Brain pericyte (primary cell): ENCODE results near the gene KIF26A.
"Not testable (repeated sequence)": the region's sequence is repeated elsewhere in the genome, so short reads cannot be mapped to it uniquely, and the experiment has no call there.

Experiments used
- DNase-seq: peaks from one replicate; pipeline ENCODE4 v3.0.0-alpha.2; 2012; ENCODE audit warnings: low read depth, low spot score

Gene KIF26A

GRCh38 chr14:104208331-104208730, 69.9 kb downstream of the KIF26A start:
- DNase-seq: not testable (repeated sequence)

- DNase-seq: not testable (repeated sequence)
Measured at GRCh38 chr14:104209071-104209470, 70.7 kb downstream of the KIF26A start.

GRCh38 chr14:104209985-104210816, 71.8 kb downstream of the KIF26A start:
- DNase-seq: no peak

GRCh38 chr14:104210817-104211195, 72.4 kb downstream of the KIF26A start:
- no peak for DNase-seq

GRCh38 chr14:104211215-104211614, 72.8 kb downstream of the KIF26A start:
- no peak for DNase-seq

- DNase-seq: no peak
Measured at GRCh38 chr14:104211741-104212140, 73.4 kb downstream of the KIF26A start.

GRCh38 chr14:104212206-104213095, 74.1 kb downstream of the KIF26A start:
- no peak for DNase-seq

- no peak for DNase-seq
Measured at GRCh38 chr14:104213301-104214034, 75.1 kb downstream of the KIF26A start.

GRCh38 chr14:104214431-104215218, 76.2 kb downstream of the KIF26A start:
- no peak for DNase-seq

GRCh38 chr14:104215706-104216334, 77.4 kb downstream of the KIF26A start:
- no peak for DNase-seq

GRCh38 chr14:104216457-104216856, 78.1 kb downstream of the KIF26A start:
- no peak for DNase-seq

- no peak for DNase-seq
Measured at GRCh38 chr14:104217486-104218360, 79.3 kb downstream of the KIF26A start.

GRCh38 chr14:104218361-104219180, 80.2 kb downstream of the KIF26A start:
- no peak for DNase-seq

GRCh38 chr14:104219731-104220214, 81.4 kb downstream of the KIF26A start:
- no peak for DNase-seq

- no peak for DNase-seq
Measured at GRCh38 chr14:104220215-104221070, 82.1 kb downstream of the KIF26A start.

GRCh38 chr14:104221071-104221625, 82.8 kb downstream of the KIF26A start:
- DNase-seq: no peak

- no peak for DNase-seq
Measured at GRCh38 chr14:104221636-104222369, 83.4 kb downstream of the KIF26A start.
